ENCODE results near the gene KCNB1. TPM values are rescaled to one million over a fixed set of nuclear protein-coding genes. Genes with fewer than 3 reads are reported as not detected.

KCNB1 gene
- total and polyA plus RNA-seq, 8 donors, result 0.12 to 21.0 (median 2.3) TPM; not detected in 1

DNA sequence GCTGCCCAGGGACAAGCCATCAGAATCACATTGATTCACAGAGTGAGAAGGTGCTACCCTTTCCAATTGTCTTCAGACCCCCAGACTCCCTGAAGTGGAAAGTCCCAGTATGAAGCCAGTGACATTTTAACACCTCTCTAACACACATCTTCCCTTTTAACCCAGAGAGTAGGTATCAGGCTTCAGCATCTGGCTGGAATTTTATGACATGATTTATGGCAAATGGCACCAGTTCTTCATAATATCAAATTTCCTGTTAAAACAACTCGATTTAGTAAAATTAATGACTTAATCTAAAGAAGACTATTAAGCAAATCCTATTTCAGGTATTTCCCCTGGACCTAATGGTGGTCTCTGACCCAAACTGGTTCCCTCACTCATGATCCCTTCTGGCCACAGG lies 25.0 kb downstream of the KCNB1 start:
- WGBS, 5 donors, result 43 to 72% (median 70%) methylated on average over 1 of the region's 1 CpG
- Histone ChIP-seq H3K27me3 (peaks cover 0 to 7% (median 6%) of the 10 kb centered on the region in 3 donors), H3K36me3 (no peaks in the 10 kb centered on the region), H3K9me3 (no peaks in the 10 kb centered on the region), H3K4me3 (no peak overlapping the region), H3K27ac (no peak overlapping the region), H3K4me1 (peaks cover 0 to 2% (median under 1%) of the 10 kb centered on the region in 4 donors)
- intact Hi-C loops (cut with DNase I; ENCODE audit: low total_unique reads), result no loop called here
- TF ChIP-seq POLR2A (IDR thresholded peaks at IDR 0.05), result no peak
- DNase-seq, result no peak

DNA sequence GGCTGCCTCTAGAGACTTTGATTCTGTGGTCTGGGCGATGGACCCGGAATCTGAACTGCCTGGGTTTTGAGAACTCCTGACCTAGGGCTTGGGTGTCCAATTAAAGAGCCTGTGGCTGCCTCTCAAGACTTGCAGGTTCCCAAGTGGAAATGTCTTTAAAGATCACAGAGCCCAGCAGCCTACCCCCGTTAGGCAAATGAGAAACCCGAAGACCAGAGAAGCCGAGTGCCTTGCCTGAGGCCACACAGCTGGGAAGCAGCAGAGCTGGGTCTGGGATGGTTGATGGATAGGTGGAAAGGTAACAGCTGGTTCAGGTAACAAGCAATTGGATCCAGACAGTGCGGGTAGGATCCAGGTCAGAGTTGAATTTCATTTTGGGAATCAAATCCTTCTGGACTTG lies 25.8 kb downstream of the KCNB1 start:
- H3K36me3 ChIP-seq, result no peaks in the 10 kb centered on the region
- no peak overlapping the region for H3K4me3 ChIP-seq
- WGBS, 5 donors, result 83 to 91% (median 90%) methylated on average over 6 of the region's 6 CpGs
- peaks cover 0 to 10% (median 8%) of the 10 kb centered on the region in 4 donors for H3K4me1 ChIP-seq
- TF ChIP-seq EP300 (IDR thresholded peaks at IDR 0.05) (no peak), POLR2A (IDR thresholded peaks at IDR 0.05) (no peak), POLR2AphosphoS5 (IDR thresholded peaks at IDR 0.05) (no peak)
- TF ChIP-seq, protein P1, sequence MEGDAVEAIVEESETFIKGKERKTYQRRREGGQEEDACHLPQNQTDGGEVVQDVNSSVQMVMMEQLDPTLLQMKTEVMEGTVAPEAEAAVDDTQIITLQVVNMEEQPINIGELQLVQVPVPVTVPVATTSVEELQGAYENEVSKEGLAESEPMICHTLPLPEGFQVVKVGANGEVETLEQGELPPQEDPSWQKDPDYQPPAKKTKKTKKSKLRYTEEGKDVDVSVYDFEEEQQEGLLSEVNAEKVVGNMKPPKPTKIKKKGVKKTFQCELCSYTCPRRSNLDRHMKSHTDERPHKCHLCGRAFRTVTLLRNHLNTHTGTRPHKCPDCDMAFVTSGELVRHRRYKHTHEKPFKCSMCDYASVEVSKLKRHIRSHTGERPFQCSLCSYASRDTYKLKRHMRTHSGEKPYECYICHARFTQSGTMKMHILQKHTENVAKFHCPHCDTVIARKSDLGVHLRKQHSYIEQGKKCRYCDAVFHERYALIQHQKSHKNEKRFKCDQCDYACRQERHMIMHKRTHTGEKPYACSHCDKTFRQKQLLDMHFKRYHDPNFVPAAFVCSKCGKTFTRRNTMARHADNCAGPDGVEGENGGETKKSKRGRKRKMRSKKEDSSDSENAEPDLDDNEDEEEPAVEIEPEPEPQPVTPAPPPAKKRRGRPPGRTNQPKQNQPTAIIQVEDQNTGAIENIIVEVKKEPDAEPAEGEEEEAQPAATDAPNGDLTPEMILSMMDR (IDR thresholded peaks at IDR 0.05), result no peak
- H3K27ac ChIP-seq, result no peak overlapping the region
- H3K9me3 ChIP-seq, result no peaks in the 10 kb centered on the region
- peaks cover 0 to 14% (median 7%) of the 10 kb centered on the region in 3 donors for H3K27me3 ChIP-seq
- DNase-seq, result no peak
- intact Hi-C loops (cut with DNase I; ENCODE audit: low total_unique reads), result no loop called here

DNA sequence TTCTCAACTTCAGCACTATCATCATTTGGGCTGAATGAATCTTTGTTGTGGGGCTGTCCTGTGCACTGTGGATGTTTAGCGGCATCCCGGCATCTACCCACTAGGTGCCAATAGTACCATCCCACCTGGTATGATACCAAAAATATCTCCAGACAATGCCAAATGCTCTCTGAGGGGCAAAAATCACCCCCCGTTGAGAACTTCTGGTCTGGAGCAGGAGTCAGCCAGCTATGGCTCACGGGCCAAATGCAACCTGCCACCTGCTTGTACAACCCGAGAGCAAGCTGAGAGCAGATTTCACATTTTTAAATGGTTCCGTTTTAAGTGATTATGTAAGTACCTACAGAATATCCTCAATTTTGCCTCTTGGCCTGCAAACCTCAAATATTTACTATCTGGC lies 26.8 kb downstream of the KCNB1 start:
- Histone ChIP-seq H3K4me3 (no peak overlapping the region), H3K9me3 (no peaks in the 10 kb centered on the region), H3K27ac (no peak overlapping the region), H3K4me1 (peaks cover 0 to 20% (median 10%) of the 10 kb centered on the region in 4 donors), H3K36me3 (no peaks in the 10 kb centered on the region), H3K27me3 (peaks cover 0 to 17% (median 7%) of the 10 kb centered on the region in 3 donors)
- 58 to 72% (median 69%) methylated on average over 6 of the region's 6 CpGs for WGBS, 5 donors
- intact Hi-C loops (cut with DNase I; ENCODE audit: low total_unique reads), result no loop called here
- TF ChIP-seq POLR2A (IDR thresholded peaks at IDR 0.05), result no peak
- TF ChIP-seq, protein P1 (IDR thresholded peaks at IDR 0.05), result no peak
- TF ChIP-seq POLR2AphosphoS5 (IDR thresholded peaks at IDR 0.05), result no peak
- TF ChIP-seq EP300 (IDR thresholded peaks at IDR 0.05), result no peak
- DNase-seq, result no peak

DNA sequence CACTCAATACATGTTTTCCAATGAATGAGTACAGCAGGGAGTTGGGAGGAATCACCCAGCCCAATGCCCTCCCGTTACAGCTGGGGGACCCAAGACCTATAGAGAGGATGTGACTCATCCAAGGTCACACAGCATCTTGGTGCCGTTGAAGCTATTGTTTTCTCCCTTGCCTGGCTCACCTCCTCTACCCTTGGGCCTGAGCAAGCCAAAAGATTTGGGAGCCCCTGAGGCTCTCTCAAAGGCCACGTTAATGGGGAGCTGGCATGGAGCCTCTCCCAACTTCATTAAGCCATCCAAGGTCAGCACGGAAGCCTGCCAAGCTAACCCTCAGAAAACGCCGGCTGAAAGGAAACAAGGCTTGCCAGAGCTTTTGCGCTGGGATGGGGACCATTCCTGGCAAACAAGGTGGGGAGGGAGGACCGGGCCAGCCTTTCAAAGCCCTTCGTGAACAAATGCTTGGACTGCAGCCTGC lies 30.4 kb downstream of the KCNB1 start:
- Histone ChIP-seq H3K4me1 (peaks cover 0 to 40% (median 19%) of the 10 kb centered on the region in 4 donors), H3K36me3 (no peaks in the 10 kb centered on the region), H3K9me3 (no peaks in the 10 kb centered on the region), H3K27me3 (peaks cover 0 to 24% (median 0%) of the 10 kb centered on the region in 3 donors), H3K27ac (peak overlapping the region in 1 of 5 donors; percentile 68), H3K4me3 (no peak overlapping the region)
- 28 to 54% (median 39%) methylated on average over 7 to 9 of the region's 9 CpGs for WGBS, 5 donors
- intact Hi-C loops (cut with DNase I; ENCODE audit: low total_unique reads), result no loop called here
- TF ChIP-seq, protein P1 (IDR thresholded peaks at IDR 0.05), result no peak
- TF ChIP-seq EP300 (IDR thresholded peaks at IDR 0.05), result no peak
- no peak for TF ChIP-seq POLR2AphosphoS5 (IDR thresholded peaks at IDR 0.05)
- TF ChIP-seq POLR2A (IDR thresholded peaks at IDR 0.05), result no peak
- DNase-seq, result no peak

DNA sequence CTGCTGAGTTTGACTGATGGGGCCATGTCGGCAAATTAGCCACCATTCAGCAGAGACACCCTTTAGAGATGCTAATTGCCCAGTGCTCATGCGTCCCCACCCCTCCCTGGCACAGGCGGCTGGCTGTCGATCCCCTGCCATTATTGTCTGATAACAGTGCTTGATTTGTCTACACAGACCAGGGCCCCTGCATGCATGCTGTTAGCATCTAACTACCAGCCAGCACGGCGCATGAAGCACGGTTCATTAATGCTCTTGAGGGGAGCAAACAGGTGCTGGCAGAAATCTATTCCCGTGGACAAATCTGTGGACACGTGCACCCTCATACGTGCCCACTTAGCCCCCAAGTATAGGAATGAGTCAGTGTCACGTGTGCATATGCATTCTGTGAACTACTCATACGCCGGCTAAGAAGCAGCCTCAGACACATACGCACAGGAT lies 32.2 kb downstream of the KCNB1 start:
- Histone ChIP-seq H3K4me3 (no peak overlapping the region), H3K4me1 (peaks cover 0 to 56% (median 34%) of the 10 kb centered on the region in 4 donors), H3K36me3 (no peaks in the 10 kb centered on the region), H3K27me3 (peaks cover 0 to 24% (median 0%) of the 10 kb centered on the region in 3 donors), H3K9me3 (no peaks in the 10 kb centered on the region), H3K27ac (peak overlapping the region in 1 of 5 donors; percentile 84)
- peak in 1 of 2 donors; percentile 44 for DNase-seq
- intact Hi-C loops (cut with DNase I; ENCODE audit: low total_unique reads), result no loop called here
- no peak for TF ChIP-seq POLR2A (IDR thresholded peaks at IDR 0.05)
- TF ChIP-seq POLR2AphosphoS5 (IDR thresholded peaks at IDR 0.05), result no peak
- no peak for TF ChIP-seq EP300 (IDR thresholded peaks at IDR 0.05)
- TF ChIP-seq, protein P1 (IDR thresholded peaks at IDR 0.05), result no peak
- WGBS, 5 donors, result 37 to 50% (median 42%) methylated on average over 11 to 14 of the region's 14 CpGs

Measured in stomach (tissue), 9 donors.